Coronary artery (tissue), 2 donors: ENCODE results near the gene TTC27.

Source experiments
- DNase-seq: peaks from one replicate; pipeline ENCODE4 v3.0.0-alpha.2; 2017; ENCODE audit warnings: low spot score
- H3K27ac ChIP-seq, 2 donors: fragments of 200-600 bp; sonication (generic); one replicate each; pipeline ENCODE4 v1.5.1; 2016 to 2019
- H3K4me3 ChIP-seq: fragments of 200-600 bp; sonication (generic); 2 replicates; pipeline ENCODE4 v1.5.1; 2016; ENCODE audit warnings: mild to moderate bottlenecking, moderate library complexity
- CTCF ChIP-seq: fragments of 200-600 bp; sonication (generic); IDR thresholded peaks from one replicate; pipeline ENCODE4 v1.5.1; 2019; ENCODE audit warnings: antibody characterized with exemption

Gene TTC27

GRCh38 chr2:32742376-32742775 is 114.5 kb downstream of the TTC27 start:
- DNase-seq = no peak
- no peak for TF ChIP-seq CTCF
- Histone ChIP-seq H3K27ac (no peak overlapping the region), H3K4me3 (no peak overlapping the region)

GRCh38 chr2:32743480-32744236 is 115.8 kb downstream of the TTC27 start:
- DNase-seq = no peak
- Histone ChIP-seq H3K4me3 (no peak overlapping the region), H3K27ac (no peak overlapping the region)
- no peak for TF ChIP-seq CTCF

GRCh38 chr2:32745191-32745590 is 117.3 kb downstream of the TTC27 start:
- TF ChIP-seq CTCF = no peak
- DNase-seq = no peak
- H3K27ac ChIP-seq = no peak overlapping the region
- no peak overlapping the region for H3K4me3 ChIP-seq

DNA sequence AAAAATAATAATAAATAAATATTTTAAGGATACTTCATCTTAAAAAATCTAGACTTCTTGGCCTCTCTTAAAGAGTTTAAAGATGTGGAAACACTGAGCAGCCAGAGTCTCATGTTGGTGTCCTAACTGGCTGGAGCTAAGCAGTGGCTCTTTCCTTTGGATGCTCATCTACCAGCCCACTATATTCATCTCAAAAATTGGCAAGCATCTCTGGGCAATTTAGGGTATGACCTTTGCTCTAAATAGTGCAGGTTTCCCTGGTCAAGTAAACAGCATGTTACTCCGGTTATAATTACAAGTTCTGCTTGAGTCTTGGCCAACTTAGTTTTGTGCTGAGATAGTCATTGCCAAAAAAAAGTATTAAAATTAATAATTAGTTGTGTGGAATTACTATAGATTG is 117.8 kb downstream of the TTC27 start:
- H3K4me3 ChIP-seq = no peak overlapping the region
- no peak for DNase-seq
- H3K27ac ChIP-seq = no peak overlapping the region
- no peak for TF ChIP-seq CTCF

- no peak for DNase-seq
- Histone ChIP-seq H3K27ac (no peak overlapping the region), H3K4me3 (no peak overlapping the region)
- TF ChIP-seq CTCF = no peak
These were observed 118.8 kb downstream of the TTC27 start for GRCh38 chr2:32746669-32747068.

DNA sequence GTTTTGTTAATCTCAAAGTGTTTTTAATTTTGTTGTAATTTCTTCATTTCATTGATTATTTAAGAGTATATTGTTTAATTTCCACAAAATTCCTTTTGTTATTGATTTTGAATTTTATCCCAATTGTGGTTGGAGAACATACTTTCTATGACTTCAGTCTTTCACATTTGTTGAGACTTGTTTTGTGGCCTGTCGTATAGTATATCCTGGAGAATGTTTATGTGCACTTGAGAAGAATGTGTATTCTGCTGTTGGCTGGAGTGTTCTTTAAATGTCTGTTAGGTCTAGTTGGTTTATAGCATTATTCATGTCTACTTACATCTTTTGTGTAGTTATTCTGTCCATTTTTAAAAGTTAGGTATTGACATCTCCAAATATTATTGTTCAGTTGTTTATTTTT is 120.3 kb downstream of the TTC27 start:
- DNase-seq = no peak
- Histone ChIP-seq H3K4me3 (no peak overlapping the region), H3K27ac (no peak overlapping the region)
- no peak for TF ChIP-seq CTCF

- no peak overlapping the region for H3K4me3 ChIP-seq
- TF ChIP-seq CTCF = no peak
- no peak for DNase-seq
- H3K27ac ChIP-seq = no peak overlapping the region
These were observed 123.0 kb downstream of the TTC27 start for GRCh38 chr2:32750880-32751279.
